Measurements from ENCODE around the gene CCDC47. TPM values are rescaled to one million over a fixed set of nuclear protein-coding genes. Genes with fewer than 3 reads are reported as not detected.

CCDC47 gene
- polyA plus RNA-seq, 1 donor (not counting 4 experiments of a cell fraction or from before 2014, with no cell fraction given), result 86.4 TPM

GRCh38 chr17:63792055-63792729, 18.8 kb upstream of the CCDC47 start:
- H3K9me1 ChIP-seq (ENCODE audit: control insufficient read depth, extremely low read depth, insufficient read depth, low read length), result no peaks in the 10 kb centered on the region
- peak overlapping the region; percentile 26 for H3K27ac ChIP-seq (ENCODE audit: control insufficient read depth, insufficient read depth, low read length)
- peaks cover 73% of the 10 kb centered on the region for H3K79me2 ChIP-seq (ENCODE audit: control insufficient read depth, insufficient read depth, low read length)
- H3K9ac ChIP-seq (ENCODE audit: control insufficient read depth, extremely low read depth, insufficient read depth, low read length), result no peak overlapping the region
- dilution Hi-C loops (cut with MboI; ENCODE audit: extremely low pct_ligation_motif_present, low sequenced_read_pairs), result no loop called here
- H3K9me3 ChIP-seq (ENCODE audit: control insufficient read depth, low read depth, low read length), result no peaks in the 10 kb centered on the region
- no peaks in the 10 kb centered on the region for H4K20me1 ChIP-seq (ENCODE audit: control insufficient read depth, extremely low read depth, insufficient read depth, low read length)
- DNase-seq (ENCODE audit: low read depth, low spot score), result no peak
- H2AFZ ChIP-seq (ENCODE audit: control insufficient read depth, low read length), result no peak overlapping the region
- H3K27me3 ChIP-seq (ENCODE audit: control insufficient read depth, extremely low read depth, insufficient read depth, low read length), result no peaks in the 10 kb centered on the region
- peak; percentile 41 for FAIRE-seq
- TF ChIP-seq CTCF (optimal IDR thresholded peaks at IDR 0.05 in 1 of 3, IDR thresholded peaks at IDR 0.05 in 1 of 3, conservative IDR thresholded peaks at IDR 0.05 in 1 of 3; ENCODE audit: extremely low read depth in 1 of 3, insufficient read depth in 2 of 3, low read length in 3 of 3) (peak in 1 of 3 experiments; percentile 8), EZH2 (IDR thresholded peaks at IDR 0.05; ENCODE audit: low read length) (no peak)
- peak overlapping the region in 1 of 3 experiments; percentile 15 for H3K4me3 ChIP-seq (ENCODE audit: control insufficient read depth in 2 of 3, extremely low read depth in 1 of 3, insufficient read depth in 2 of 3, low read depth in 1 of 3, low read length in 3 of 3)
- H3K36me3 ChIP-seq (ENCODE audit: control insufficient read depth in 2 of 2, extremely low read depth in 1 of 2, insufficient read depth in 2 of 2, low read length in 2 of 2), result peaks cover 16 to 44% of the 10 kb centered on the region in 2 experiments
- H3K4me2 ChIP-seq (ENCODE audit: control insufficient read depth, extremely low read depth, insufficient read depth, low read depth, low read length), result peak overlapping the region; percentile 59
- H3K4me1 ChIP-seq (ENCODE audit: control insufficient read depth, extremely low read depth, insufficient read depth, low read length), result peaks cover 17% of the 10 kb centered on the region

GRCh38 chr17:63790057-63790456, 16.7 kb upstream of the CCDC47 start:
- no peaks in the 10 kb centered on the region for H3K9me1 ChIP-seq (ENCODE audit: control insufficient read depth, extremely low read depth, insufficient read depth, low read length)
- H2AFZ ChIP-seq (ENCODE audit: control insufficient read depth, low read length), result no peak overlapping the region
- no peak overlapping the region for H3K9ac ChIP-seq (ENCODE audit: control insufficient read depth, extremely low read depth, insufficient read depth, low read length)
- dilution Hi-C loops (cut with MboI; ENCODE audit: extremely low pct_ligation_motif_present, low sequenced_read_pairs), result no loop called here
- H3K4me2 ChIP-seq (ENCODE audit: control insufficient read depth, extremely low read depth, insufficient read depth, low read depth, low read length), result no peak overlapping the region
- H3K9me3 ChIP-seq (ENCODE audit: control insufficient read depth, low read depth, low read length), result no peaks in the 10 kb centered on the region
- FAIRE-seq (no peak), DNase-seq (ENCODE audit: low read depth, low spot score) (no peak)
- no peaks in the 10 kb centered on the region for H3K27me3 ChIP-seq (ENCODE audit: control insufficient read depth, extremely low read depth, insufficient read depth, low read length)
- peak overlapping the region; percentile 24 for H3K27ac ChIP-seq (ENCODE audit: control insufficient read depth, insufficient read depth, low read length)
- peaks cover 70% of the 10 kb centered on the region for H3K79me2 ChIP-seq (ENCODE audit: control insufficient read depth, insufficient read depth, low read length)
- H3K4me3 ChIP-seq (ENCODE audit: control insufficient read depth in 2 of 3, extremely low read depth in 1 of 3, insufficient read depth in 2 of 3, low read depth in 1 of 3, low read length in 3 of 3), result no peak overlapping the region
- H3K36me3 ChIP-seq (ENCODE audit: control insufficient read depth in 2 of 2, extremely low read depth in 1 of 2, insufficient read depth in 2 of 2, low read length in 2 of 2), result peaks cover 14 to 31% of the 10 kb centered on the region in 2 experiments
- TF ChIP-seq CTCF (optimal IDR thresholded peaks at IDR 0.05 in 1 of 3, IDR thresholded peaks at IDR 0.05 in 1 of 3, conservative IDR thresholded peaks at IDR 0.05 in 1 of 3; ENCODE audit: extremely low read depth in 1 of 3, insufficient read depth in 2 of 3, low read length in 3 of 3) (no peak), EZH2 (IDR thresholded peaks at IDR 0.05; ENCODE audit: low read length) (no peak)
- H3K4me1 ChIP-seq (ENCODE audit: control insufficient read depth, extremely low read depth, insufficient read depth, low read length), result peaks cover 39% of the 10 kb centered on the region
- H4K20me1 ChIP-seq (ENCODE audit: control insufficient read depth, extremely low read depth, insufficient read depth, low read length), result no peaks in the 10 kb centered on the region
